HCT116 (cell line): ENCODE data around the gene VASH2. TPM values are rescaled to one million over a fixed set of nuclear protein-coding genes. Genes with fewer than 3 reads are reported as not detected.
A peak's percentile ranks its signal among the peaks of the same experiment; 100 is the strongest.

ENCODE experiments used
- ATAC-seq: fragments of 200-7000 bp; cut with Tn5 transposase; 2 replicates; pipeline ENCODE4 v1.9.1; 2020; ENCODE audit warnings: mild to moderate bottlenecking, moderate library complexity
- BruUV-seq: library from RNA; stranded (reverse); fragments of 400-500 nt; replicated peaks from 2 replicates; lab custom pipeline; 2021; lab: Mats Ljungman, UMichigan
- CTCF ChIA-PET: fragments of 300-600 bp; sonication (Branson Sonifier 250); formaldehyde crosslinking; loops from one replicate; lab custom pipeline; 2021; ENCODE audit warnings: antibody characterized with exemption; lab: Charles Lee
- POLR2A ChIA-PET: fragments of 300-600, 350-600 bp; sonication (Branson Sonifier 250); formaldehyde crosslinking; loops from one replicate; lab custom pipeline; 2021; ENCODE audit warnings: antibody characterized with exemption; lab: Charles Lee
- RAD21 ChIA-PET, 2 experiments: fragments of 300-600 bp; sonication (Branson Sonifier 250); formaldehyde crosslinking; loops; one replicate each; lab custom pipeline; 2023; ENCODE audit warnings: low total read pairs in 2 of 2; ENCODE audit not compliant: uncharacterized antibody in 2 of 2, unreplicated experiment in 2 of 2, low non-redundant PET in 1 of 2; lab: Charles Lee
- DNase-seq: peaks from one replicate; pipeline ENCODE4 v3.0.0-alpha.2; 2010; ENCODE audit warnings: low read depth, low spot score
- H2AFZ ChIP-seq: fragments of 200-600 bp; shearing (Covaris generic), sonication (generic); 2 replicates; pipeline ENCODE4 v1.6.1; 2017; ENCODE audit warnings: low read depth, mixed run types, mixed read lengths, antibody characterized with exemption, low read length; ENCODE audit not compliant: poor library complexity, severe bottlenecking
- H3K27ac ChIP-seq: 2 replicates; pipeline ENCODE4 v1.5.1; 2012; ENCODE audit warnings: low read depth, low read length
- H3K27me3 ChIP-seq: fragments of 200-600 bp; sonication (generic); 2 replicates; pipeline ENCODE4 v1.6.1; 2016; ENCODE audit warnings: mixed run types, low read length, mixed read lengths; ENCODE audit not compliant: insufficient read depth
- H3K36me3 ChIP-seq, 2 experiments: fragments of 200-500 bp in 1 of 2; fragments of 200-600 bp in 1 of 2; sonication (Bioruptor generic) in 1 of 2; sonication (generic) in 1 of 2; 2 replicates each; pipeline versions ENCODE4 v1.5.1 to v1.6.1; 2014 to 2016; ENCODE audit warnings: low read length in 2 of 2, inconsistent platforms in 1 of 2, mixed read lengths in 1 of 2, mixed run types in 1 of 2; ENCODE audit not compliant: insufficient read depth in 2 of 2, control insufficient read depth in 1 of 2
- H3K4me1 ChIP-seq, 2 experiments: fragments of 200-600 bp in 1 of 2; sonication (generic) in 1 of 2; 2 replicates each; pipeline versions ENCODE4 v1.5.1 to v1.6.1; 2012 to 2017; ENCODE audit warnings: low read length in 2 of 2, inconsistent platforms in 1 of 2, mild to moderate bottlenecking in 1 of 2, mixed read lengths in 1 of 2, mixed run types in 1 of 2, moderate library complexity in 1 of 2; ENCODE audit not compliant: insufficient read depth in 2 of 2, control insufficient read depth in 1 of 2
- H3K4me2 ChIP-seq: fragments of 200-600 bp; sonication (generic); 2 replicates; pipeline ENCODE4 v1.6.1; 2017; ENCODE audit warnings: mixed run types, low read length, mixed read lengths
- H3K4me3 ChIP-seq, 2 experiments: fragments of 200-600 bp in 1 of 2; sonication (generic) in 1 of 2; replicated peaks in 1 of 2; 2 replicates each; pipeline ENCODE4 v1.5.1; 2011 to 2016; ENCODE audit warnings: low read length in 2 of 2, control low read depth in 1 of 2, low read depth in 1 of 2, mild to moderate bottlenecking in 1 of 2, mixed read lengths in 1 of 2, mixed run types in 1 of 2
- H3K79me2 ChIP-seq: fragments of 200-600 bp; sonication (generic); 2 replicates; pipeline ENCODE4 v1.6.1; 2017; ENCODE audit warnings: mild to moderate bottlenecking, mixed run types, low read length, moderate library complexity, mixed read lengths; ENCODE audit not compliant: insufficient read depth
- H3K9ac ChIP-seq: fragments of 200-600 bp; sonication (generic); 2 replicates; pipeline ENCODE4 v1.6.1; 2016; ENCODE audit warnings: low read length, mixed read lengths
- H3K9me2 ChIP-seq: fragments of 200-600 bp; sonication (generic), shearing (Covaris generic); 2 replicates; pipeline ENCODE4 v1.6.1; 2017; ENCODE audit warnings: mixed run types, mild to moderate bottlenecking, moderate library complexity; ENCODE audit not compliant: insufficient read depth
- H3K9me3 ChIP-seq, 2 experiments: fragments of 200-500 bp in 1 of 2; fragments of 200-600 bp in 1 of 2; sonication (Bioruptor generic) in 1 of 2; sonication (generic) in 1 of 2; 2 replicates each; pipeline ENCODE4 v1.6.1; 2014 to 2017; ENCODE audit warnings: low read length in 2 of 2, mixed read lengths in 2 of 2, inconsistent platforms in 1 of 2, low read depth in 1 of 2, mild to moderate bottlenecking in 1 of 2, mixed run types in 1 of 2, moderate library complexity in 1 of 2; ENCODE audit not compliant: control insufficient read depth in 1 of 2, insufficient read depth in 1 of 2
- H4K20me1 ChIP-seq: fragments of 200-600 bp; sonication (generic), shearing (Covaris generic); 2 replicates; pipeline ENCODE4 v1.6.1; 2017; ENCODE audit warnings: mixed run types, mild to moderate bottlenecking, moderate library complexity; ENCODE audit not compliant: insufficient read depth
- CEBPB ChIP-seq: IDR thresholded peaks from 2 replicates; pipeline ENCODE4 v1.6.1; 2012; ENCODE audit warnings: low read depth
- EZH2 ChIP-seq: fragments of 200-600 bp; sonication (generic); IDR thresholded peaks from 2 replicates; pipeline ENCODE4 v1.6.1; 2017; ENCODE audit warnings: antibody characterized with exemption, mixed run types
- TCF7L2 ChIP-seq: IDR thresholded peaks from 2 replicates; pipeline ENCODE4 v1.7.0; 2011; ENCODE audit warnings: borderline replicate concordance, inconsistent platforms; ENCODE audit not compliant: insufficient read depth, insufficient read length; ENCODE audit errors: extremely low read depth
- intact Hi-C: fragments of 100-400 bp; cut with micrococcal nuclease; formaldehyde crosslinking; loops from 2 replicates; pipeline ENCODE4 v1.10.0; 2022
- total RNA-seq: library from RNA; stranded (reverse); gene quantifications from one replicate; pipeline ENCODE4 v1.2.1, GENCODE V29; 2021; ENCODE audit not compliant: unreplicated experiment
- TF ChIP-seq, protein P1 (sequence below), 3 experiments: fragments of 200-600 bp in 1 of 3; sonication (generic) in 1 of 3; IDR thresholded peaks in 2 of 3; conservative IDR thresholded peaks in 1 of 3; 2 replicates each; pipeline ENCODE4 v1.5.1; 2012 to 2017; ENCODE audit warnings: low read depth in 2 of 3, low read length in 2 of 3, antibody characterized with exemption in 1 of 3, borderline replicate concordance in 1 of 3, control low read depth in 1 of 3, mild to moderate bottlenecking in 1 of 3, mixed read lengths in 1 of 3, mixed run types in 1 of 3, moderate library complexity in 1 of 3; ENCODE audit not compliant: insufficient read depth in 1 of 3

VASH2 gene
- total RNA-seq, 1 experiment from 2014 or later, result 5.7 TPM

DNA sequence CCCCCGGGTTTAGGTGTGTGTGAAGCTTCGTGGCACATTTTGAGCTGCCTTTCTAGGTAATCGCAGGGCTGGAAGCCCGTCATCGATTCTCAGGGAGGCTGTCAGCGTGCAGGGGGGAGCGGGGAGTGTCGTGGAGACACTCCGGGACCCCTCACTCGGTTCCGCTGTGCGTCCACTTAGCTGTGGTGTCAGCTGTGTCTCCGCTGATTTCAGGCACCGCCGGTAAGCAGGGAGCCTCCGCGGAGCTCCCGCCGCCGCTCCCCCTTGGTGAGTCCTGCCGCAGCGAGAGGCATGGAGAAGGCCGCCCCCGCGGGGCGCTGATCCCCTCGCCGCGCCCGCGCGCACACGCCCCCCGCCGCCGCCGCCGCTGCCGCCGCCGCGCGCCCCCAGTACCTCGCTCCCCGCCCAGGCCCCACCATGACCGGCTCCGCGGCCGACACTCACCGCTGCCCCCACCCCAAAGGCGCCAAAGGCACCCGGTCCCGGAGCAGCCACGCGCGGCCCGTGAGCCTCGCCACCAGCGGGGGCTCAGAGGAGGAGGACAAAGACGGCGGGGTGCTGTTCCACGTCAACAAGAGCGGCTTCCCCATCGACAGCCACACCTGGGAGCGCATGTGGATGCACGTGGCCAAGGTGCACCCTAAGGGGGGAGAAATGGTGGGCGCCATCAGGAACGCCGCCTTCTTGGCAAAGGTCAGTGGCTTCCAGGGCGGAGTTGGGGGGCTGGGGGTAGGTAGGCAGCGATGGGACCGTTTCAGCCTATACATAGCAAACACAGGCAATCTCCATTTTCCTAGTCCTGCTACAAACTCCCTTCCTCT is 995 bp downstream of the VASH2 start:
- TF ChIP-seq TCF7L2 (no peak), CEBPB (no peak), EZH2 (no peak)
- TF ChIP-seq, protein P1, sequence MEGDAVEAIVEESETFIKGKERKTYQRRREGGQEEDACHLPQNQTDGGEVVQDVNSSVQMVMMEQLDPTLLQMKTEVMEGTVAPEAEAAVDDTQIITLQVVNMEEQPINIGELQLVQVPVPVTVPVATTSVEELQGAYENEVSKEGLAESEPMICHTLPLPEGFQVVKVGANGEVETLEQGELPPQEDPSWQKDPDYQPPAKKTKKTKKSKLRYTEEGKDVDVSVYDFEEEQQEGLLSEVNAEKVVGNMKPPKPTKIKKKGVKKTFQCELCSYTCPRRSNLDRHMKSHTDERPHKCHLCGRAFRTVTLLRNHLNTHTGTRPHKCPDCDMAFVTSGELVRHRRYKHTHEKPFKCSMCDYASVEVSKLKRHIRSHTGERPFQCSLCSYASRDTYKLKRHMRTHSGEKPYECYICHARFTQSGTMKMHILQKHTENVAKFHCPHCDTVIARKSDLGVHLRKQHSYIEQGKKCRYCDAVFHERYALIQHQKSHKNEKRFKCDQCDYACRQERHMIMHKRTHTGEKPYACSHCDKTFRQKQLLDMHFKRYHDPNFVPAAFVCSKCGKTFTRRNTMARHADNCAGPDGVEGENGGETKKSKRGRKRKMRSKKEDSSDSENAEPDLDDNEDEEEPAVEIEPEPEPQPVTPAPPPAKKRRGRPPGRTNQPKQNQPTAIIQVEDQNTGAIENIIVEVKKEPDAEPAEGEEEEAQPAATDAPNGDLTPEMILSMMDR (IDR thresholded peaks at IDR 0.05 in 2 of 3, conservative IDR thresholded peaks at IDR 0.05 in 1 of 3; ENCODE audit: borderline replicate concordance in 1 of 3, insufficient read depth in 1 of 3, low read depth in 2 of 3, low read length in 2 of 3), result no peak
- Histone ChIP-seq H3K4me2 (peak overlapping the region; percentile 83), H3K9ac (peak overlapping the region; percentile 55), H3K27ac (no peak overlapping the region), H3K36me3 (0 out of 4 replicates have a peak, but pooled peaks cover 0 to 2% of the 10 kb centered on the region in 2 experiments), H3K9me3 (no peaks in the 10 kb centered on the region), H4K20me1 (no peaks in the 10 kb centered on the region), H3K27me3 (no peaks in the 10 kb centered on the region), H2AFZ (no peak overlapping the region), H3K79me2 (no peaks in the 10 kb centered on the region), H3K4me1 (peaks cover 2 to 13% of the 10 kb centered on the region in 2 experiments; a peak in 3 of 4 replicates), H3K4me3 (peak overlapping the region; percentile 48 to 61), H3K9me2 (no peaks in the 10 kb centered on the region)
- DNase-seq, result no peak
- POLR2A ChIA-PET, result no interaction called here
- no peak for ATAC-seq
- BruUV-seq, result no TSS peak
- RAD21 ChIA-PET, result no interaction called here
- intact Hi-C loops, result no loop called here
- CTCF ChIA-PET, result no interaction called here
